ENCODE data around the gene CAT.

- TF ChIP-seq CTCF (IDR thresholded peaks at IDR 0.05; ENCODE audit: low read depth, low read length, poor library complexity, severe bottlenecking) (no peak), EZH2phosphoT487 (IDR thresholded peaks at IDR 0.05; ENCODE audit: borderline replicate concordance, low read length) (no peak)
Measured at GRCh38 chr11:34487430-34487829, 48.7 kb downstream of the CAT start.
